Measurements from ENCODE around the gene BCL2L12.
A peak's percentile ranks its signal among the peaks of the same experiment; 100 is the strongest.
"Not testable (repeated sequence)": the region's sequence is repeated elsewhere in the genome, so short reads cannot be mapped to it uniquely, and the experiment has no call there.

BCL2L12 gene, protein sequence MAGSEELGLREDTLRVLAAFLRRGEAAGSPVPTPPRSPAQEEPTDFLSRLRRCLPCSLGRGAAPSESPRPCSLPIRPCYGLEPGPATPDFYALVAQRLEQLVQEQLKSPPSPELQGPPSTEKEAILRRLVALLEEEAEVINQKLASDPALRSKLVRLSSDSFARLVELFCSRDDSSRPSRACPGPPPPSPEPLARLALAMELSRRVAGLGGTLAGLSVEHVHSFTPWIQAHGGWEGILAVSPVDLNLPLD

DNA sequence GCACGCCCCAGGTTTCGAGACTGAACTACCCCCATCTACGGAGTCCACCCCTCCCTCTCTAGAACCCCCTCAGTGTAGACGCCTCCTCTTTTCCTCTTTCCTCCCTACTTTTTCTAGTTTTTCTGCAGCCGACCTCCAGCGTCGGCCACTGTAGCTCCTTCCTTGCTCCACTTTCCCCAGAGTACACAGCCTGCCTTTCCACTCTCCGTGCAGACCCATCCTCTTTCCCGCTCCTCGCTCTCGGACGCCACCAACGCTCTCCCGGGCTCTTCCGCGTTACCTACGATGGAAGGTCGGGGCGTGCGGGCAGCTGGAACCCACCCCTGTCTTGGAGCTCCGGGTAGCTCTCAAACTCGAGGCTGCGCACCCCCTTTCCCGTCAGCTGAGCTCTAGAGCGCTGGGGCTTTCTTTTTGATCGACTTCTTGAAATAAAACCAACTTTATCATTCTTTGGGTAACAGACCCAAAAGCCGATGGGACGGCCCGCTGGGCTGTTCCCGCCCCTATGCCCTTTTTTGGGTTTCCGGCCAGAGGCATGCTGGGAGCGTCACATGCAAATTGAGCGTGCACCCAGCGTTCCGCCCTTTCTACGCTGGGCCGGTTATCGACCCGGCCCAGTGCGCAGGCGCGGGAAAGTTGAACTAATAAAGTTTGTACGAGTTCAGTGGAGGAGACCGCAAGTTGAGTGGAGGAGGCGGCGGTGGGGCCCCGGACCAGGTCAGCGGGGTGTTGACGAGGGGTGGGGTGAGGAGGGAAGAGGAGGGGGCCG, at the start of gene BCL2L12, which contains the start of gene IRF3:
TSS of gene BCL2L12 (plus strand) at position 583 of the 769 bp plus-strand sequence. CDS start 760 bp downstream, outside the sequence.
TSS of gene IRF3 (minus strand) at position 507 of the 769 bp plus-strand sequence. CDS start 1,019 bp downstream, outside the sequence.
- peak within 1 kb of the TSS; percentile 87 for H3K4me3 ChIP-seq (ENCODE audit: low read length)
- no peak for TF ChIP-seq ZNF274 (IDR thresholded peaks at IDR 0.05; ENCODE audit: low read depth, low read length)

DNA sequence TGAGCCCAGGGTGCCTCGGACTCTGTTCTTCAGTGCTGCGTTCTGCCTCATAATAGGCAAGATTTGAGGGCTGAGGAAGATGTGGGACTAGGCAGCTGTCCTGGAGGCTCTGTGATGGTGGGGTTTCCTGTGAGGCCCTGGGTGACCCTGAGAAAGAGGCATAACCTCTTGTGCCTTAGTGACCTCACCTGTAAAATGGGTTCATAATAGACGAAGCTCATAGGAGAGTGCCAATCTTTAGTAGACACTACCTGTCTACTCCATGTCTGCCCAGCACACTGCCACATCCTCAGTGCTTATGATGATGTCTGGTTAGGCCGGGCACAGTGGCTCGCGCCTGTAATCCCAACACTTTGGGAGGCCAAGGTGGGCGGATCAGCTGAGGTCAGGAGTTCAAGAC, 49.2 kb upstream of the BCL2L12 start:
- H3K4me3 ChIP-seq (ENCODE audit: low read length) = no peak overlapping the region
- no peak for TF ChIP-seq ZNF274 (IDR thresholded peaks at IDR 0.05; ENCODE audit: low read depth, low read length)

DNA sequence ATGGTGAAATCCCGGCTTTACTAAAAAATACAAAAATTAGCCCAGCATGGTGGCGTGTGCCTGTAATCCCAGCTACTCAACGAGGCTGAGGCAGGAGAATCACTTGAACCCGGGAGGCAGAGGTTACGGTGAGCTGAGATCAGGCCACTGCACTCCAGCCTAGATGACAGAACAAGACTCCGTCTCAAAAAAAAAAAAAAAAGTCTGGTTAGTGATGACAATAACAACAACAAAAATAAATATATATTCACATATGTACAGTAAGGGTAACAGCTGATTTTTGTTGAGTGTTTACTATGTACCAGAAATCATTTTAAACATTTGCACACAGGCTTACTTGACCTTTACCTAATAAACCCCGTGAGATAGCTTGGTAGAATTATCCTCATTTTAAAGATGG, 48.8 kb upstream of the BCL2L12 start:
- no peak overlapping the region for H3K4me3 ChIP-seq (ENCODE audit: low read length)
- TF ChIP-seq ZNF274 (IDR thresholded peaks at IDR 0.05; ENCODE audit: low read depth, low read length) = no peak

DNA sequence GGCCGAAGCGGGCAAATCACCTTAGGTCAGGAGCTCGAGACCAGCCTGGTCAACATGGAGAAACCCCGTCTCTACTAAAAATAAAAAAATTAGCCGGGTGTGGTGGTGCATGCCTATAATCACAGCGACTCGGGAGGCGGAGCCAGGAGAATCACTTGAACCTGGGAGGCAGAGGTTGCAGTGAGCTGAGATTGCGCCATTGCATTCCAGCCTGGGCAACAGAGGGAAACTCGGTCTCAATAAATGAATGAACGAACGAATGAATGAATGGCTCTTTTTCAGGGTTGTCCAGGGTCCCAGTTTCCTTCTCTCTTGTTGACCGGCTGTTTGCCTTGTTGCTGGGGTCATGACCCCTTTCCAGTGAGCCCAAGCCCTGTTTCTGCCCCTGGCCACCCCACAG, 47.9 kb upstream of the BCL2L12 start:
- H3K4me3 ChIP-seq (ENCODE audit: low read length) = not testable (repeated sequence)

DNA sequence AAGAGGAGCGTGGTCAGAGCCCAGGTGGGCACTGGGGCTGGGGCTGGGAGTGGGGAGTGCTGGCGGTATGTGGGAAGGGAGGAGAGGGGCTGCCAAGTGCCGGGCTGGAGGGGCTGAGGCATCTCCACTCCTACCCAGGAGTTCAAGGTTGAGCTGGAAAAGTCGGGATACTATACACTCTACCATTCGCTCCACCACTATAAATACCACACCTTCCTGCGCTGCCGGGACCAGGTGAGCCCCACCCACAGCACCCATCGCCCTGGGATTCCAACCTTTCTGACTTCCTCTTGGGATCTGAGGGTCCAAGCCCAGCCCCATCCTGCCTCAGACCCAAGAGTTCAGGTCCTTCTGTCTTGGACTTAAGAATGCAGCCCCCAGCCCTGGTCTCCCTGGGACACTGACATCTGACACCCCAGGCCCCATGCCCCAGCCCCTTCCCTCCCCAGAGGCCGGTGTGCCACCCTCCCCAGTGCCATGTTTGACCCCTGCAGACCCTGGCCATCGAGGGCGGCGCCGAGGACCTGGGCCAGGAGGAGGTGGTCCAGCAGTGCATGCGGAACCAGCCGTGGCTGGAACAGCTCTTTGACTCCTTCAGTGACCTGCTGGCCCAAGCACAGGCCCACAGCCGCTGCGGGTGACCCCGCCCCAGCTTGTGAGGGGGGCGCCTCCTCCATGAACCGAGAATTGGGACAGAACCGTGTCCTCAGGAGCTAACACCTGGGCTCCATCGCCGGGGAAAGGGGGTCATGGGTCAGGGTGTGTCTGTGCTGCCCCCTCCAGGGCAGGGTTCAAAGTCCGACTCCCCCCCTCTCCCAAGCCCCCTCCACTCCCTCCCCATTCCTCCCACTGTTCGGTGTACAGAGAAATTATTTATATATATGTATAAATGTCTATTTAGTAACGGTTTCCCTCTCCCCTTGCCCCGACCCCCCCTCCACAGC, 40.5 kb upstream of the BCL2L12 start:
- H3K4me3 ChIP-seq (ENCODE audit: low read length) = no peak overlapping the region
- no peak for TF ChIP-seq ZNF274 (IDR thresholded peaks at IDR 0.05; ENCODE audit: low read depth, low read length)

DNA sequence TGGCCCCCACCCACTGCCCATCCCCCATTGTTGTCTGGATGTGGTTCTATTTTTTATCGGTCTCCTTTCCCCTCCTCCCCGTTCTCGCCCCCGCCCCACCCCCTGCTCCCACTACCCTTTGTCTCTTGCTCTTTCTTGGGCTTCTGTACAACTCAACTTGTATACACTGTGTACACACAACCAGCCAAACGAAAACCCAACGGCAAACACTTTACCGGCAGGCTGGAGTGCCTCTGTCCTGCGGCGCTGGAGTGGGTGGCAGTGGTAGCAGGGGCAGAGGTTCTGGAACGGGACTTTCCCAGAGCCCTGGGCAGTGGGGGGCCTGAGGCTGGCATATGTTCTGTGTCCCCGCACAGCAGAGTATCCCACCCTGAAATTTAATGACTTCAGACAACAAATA, 39.5 kb upstream of the BCL2L12 start:
- no peak for TF ChIP-seq ZNF274 (IDR thresholded peaks at IDR 0.05; ENCODE audit: low read depth, low read length)
- H3K4me3 ChIP-seq (ENCODE audit: low read length) = no peak overlapping the region

DNA sequence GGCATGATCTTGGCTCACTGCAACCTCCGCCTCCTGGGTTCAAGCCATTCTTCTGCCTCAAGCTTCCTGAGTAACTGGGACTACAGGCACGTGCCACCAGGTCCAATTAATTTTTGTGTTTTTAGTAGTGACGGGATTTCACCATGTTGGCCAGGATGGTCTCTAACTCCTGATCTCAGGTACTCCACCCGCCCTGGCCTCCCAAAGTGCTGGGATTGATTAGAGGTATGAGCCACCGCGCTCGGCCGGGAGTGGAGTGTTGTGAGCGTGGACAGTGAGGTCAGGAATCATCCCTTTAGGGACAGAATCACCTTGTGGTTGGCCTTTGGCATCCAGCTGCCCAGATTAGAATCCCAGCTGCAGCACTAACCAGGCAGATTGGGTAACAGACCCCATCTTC, 36.1 kb upstream of the BCL2L12 start:
- no peak overlapping the region for H3K4me3 ChIP-seq (ENCODE audit: low read length)
- TF ChIP-seq ZNF274 (IDR thresholded peaks at IDR 0.05; ENCODE audit: low read depth, low read length) = no peak

DNA sequence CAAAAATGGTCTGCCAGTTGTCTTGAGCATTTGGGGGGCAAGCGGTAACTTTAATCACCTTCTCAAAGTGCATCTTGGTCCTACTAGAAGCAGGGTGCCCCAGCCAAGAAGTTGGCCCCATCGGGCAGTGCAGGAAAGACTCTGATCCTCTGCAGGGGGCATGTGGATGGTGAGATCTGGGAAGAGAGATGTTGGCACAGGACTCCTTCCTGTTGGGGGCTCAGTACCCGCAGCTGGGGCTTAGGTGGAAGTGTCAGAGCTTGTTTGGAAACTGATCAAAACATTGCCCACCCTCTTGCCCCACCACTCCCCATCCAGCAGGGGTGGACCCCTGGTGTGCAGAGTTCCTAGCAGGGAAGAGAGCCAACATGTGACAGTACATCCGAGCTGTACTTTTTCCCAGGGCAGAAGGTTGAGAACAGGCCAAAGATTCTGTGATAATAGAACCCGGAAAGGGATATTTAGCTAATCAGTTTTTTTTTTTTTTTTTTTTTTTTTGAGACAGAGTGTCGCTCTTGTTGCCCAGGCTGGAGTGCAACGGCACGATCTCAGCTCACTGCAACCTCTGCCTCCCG, 34.6 kb upstream of the BCL2L12 start:
- H3K4me3 ChIP-seq (ENCODE audit: low read length) = no peak overlapping the region
- no peak for TF ChIP-seq ZNF274 (IDR thresholded peaks at IDR 0.05; ENCODE audit: low read depth, low read length)

DNA sequence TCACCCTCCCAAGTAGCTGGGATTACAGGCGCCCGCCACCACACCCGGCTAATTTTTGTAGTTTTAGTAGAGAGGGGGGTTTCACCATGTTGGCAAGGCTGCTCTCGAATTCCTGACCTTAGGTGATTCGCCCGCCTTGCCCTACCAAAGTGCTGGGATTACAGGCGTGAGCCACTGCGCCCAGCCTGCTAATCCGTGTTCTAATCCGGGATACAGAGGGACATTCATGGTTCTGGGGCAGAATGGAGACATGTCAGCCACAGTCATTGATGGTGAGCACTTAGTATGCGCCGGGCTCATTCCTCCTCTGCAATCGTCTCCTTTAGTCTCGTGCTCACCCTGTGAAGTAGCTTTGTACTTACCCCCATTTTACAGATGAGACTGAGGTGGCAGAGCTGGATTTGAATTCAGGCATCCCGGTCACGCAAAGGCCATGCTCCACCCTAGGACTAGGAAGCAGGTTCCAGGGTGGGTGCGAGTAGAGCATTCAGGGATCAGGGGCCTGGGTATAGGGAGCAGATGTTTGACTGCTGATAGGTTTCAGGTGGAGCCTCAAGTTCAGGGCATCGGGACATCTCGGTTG, 34.0 kb upstream of the BCL2L12 start:
- TF ChIP-seq ZNF274 (IDR thresholded peaks at IDR 0.05; ENCODE audit: low read depth, low read length) = no peak
- no peak overlapping the region for H3K4me3 ChIP-seq (ENCODE audit: low read length)

DNA sequence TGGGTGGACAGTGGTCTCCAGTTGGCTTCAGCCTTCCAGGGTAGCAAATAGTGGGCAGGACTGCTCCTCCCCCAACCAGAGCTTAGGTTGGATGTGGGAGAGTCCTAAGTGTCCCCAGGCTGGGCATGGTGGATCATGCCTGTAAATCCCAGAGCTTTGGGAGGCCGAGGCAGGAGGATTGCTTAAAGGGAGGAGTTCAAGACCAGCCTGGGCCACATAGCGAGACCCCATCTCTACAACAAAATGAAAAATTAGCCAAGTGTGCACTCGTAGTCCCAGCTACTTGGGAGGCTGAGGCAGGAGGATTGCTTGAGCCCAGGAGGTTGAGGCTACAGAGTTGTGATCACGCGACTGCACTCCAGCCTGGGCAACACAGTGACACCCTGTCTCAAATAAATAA, 33.2 kb upstream of the BCL2L12 start:
- no peak overlapping the region for H3K4me3 ChIP-seq (ENCODE audit: low read length)
- TF ChIP-seq ZNF274 (IDR thresholded peaks at IDR 0.05; ENCODE audit: low read depth, low read length) = no peak

DNA sequence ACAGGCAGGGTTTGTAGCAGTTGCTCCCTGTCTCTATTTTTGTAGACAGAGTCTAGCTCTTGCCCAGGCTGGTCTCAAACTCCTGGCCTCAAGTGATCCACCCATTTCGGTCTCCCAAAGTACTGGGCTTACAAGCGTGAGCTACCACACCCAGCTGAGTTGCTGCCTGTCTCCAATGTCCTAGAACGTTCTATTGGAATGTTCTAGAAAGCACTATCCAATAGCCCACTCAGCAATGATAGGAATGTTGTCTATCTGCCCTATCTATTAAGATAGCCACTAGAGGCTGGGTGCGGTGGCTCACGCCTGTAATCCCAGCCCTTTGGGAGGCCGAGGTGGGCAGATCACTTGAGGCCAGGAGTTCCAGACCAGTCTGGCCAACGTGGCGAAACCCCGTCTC, 32.5 kb upstream of the BCL2L12 start:
- H3K4me3 ChIP-seq (ENCODE audit: low read length) = not testable (repeated sequence)

DNA sequence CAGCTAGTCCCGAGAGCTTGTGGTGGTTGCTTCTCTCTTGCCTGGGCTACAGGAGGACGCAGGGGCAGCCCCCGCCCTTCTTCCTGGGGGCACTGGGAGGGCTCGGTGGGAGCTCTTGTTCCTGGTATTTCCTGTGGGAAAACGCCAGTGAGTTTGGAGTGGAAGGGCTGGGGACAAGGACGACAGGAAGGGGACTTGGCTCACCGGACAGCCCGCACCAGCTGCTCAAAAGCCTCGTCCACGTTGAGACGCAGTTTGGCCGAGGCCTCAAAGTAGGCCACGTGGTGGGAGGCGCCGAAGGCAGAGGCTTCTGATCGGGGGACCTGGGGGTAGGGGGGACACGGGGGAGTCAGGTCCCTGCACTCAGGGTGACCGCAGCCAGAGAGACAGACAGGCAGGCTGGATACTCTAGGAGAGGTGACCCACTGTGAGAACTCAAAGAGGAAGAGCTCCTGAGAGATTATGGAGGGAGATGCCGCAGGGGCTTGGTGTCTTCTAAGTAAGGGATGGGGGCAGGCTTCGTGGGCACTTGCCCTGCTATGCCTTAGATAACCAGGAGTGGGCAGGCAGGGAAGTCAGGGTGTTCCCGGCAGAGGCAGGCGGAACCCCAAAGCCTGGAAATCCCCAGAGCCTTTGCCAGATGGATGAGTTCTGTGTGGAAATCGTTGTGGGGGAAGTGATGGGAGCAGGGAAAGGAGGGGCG, 30.1 kb upstream of the BCL2L12 start:
- no peak for TF ChIP-seq ZNF274 (IDR thresholded peaks at IDR 0.05; ENCODE audit: low read depth, low read length)
- H3K4me3 ChIP-seq (ENCODE audit: low read length) = no peak overlapping the region

DNA sequence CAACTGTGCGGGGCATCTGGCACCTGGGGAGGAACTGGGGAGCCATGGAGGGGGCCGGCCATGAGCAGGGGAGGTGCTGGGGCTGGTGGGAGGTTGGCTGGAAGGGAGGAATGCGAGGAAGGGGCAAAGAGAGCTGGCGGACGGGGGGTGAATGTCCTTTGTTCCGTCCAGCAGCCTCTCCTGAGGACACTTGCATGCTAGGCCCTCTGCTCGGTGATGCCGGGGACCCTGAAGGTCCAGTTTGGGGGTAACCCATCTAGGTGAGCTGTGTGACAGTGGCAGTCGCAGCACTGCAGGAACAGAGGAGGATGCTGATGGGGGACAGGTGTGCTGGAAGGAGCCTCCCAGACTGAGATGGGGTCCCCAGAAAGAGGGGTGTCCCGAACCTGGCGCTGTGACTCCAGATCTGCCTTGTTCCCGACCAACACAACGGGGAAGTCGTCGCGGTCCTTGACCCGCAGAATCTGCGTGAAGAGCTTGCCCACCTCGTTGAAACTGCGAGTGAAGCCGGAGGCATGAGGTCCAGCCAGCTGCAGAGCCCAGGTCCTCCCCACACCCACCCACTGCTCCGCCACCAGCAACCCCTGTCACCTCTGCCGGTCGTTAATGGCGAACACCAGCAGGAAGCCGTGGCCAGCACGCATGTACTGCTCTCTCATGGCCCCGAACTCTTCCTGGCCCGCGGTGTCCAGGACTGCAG, 29.4 kb upstream of the BCL2L12 start:
- no peak for TF ChIP-seq ZNF274 (IDR thresholded peaks at IDR 0.05; ENCODE audit: low read depth, low read length)
- H3K4me3 ChIP-seq (ENCODE audit: low read length) = no peak overlapping the region
